ENCODE measurements around the gene SLC5A6.

The SLC5A6 gene

DNA sequence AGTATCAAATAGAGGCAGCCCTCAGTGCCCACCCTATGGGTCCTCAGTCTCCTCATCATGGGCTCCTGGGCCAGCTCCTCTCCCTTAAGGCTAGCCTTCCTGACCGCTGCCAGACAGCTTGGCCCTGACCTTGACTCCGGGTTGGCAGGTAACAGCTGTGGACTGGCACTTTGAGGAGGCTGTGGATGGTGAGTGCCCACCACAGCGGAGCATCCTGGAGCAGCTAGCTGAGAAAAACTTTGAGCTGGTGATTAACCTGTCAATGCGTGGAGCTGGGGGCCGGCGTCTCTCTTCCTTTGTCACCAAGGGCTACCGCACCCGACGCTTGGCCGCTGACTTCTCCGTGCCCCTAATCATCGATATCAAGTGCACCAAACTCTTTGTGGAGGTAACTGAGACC is 24.1 kb upstream of the SLC5A6 start:
- DNase-seq, result no peak

DNA sequence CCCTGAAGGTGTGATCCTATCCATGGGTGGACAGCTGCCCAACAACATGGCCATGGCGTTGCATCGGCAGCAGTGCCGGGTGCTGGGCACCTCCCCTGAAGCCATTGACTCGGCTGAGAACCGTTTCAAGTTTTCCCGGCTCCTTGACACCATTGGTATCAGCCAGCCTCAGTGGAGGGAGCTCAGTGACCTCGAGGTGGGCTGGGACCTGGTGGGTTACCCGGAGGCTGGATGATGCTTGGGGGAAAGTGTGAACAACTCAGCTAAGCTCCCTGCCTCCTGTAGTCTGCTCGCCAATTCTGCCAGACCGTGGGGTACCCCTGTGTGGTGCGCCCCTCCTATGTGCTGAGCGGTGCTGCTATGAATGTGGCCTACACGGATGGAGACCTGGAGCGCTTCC is 21.3 kb upstream of the SLC5A6 start:
- DNase-seq, result no peak

DNA sequence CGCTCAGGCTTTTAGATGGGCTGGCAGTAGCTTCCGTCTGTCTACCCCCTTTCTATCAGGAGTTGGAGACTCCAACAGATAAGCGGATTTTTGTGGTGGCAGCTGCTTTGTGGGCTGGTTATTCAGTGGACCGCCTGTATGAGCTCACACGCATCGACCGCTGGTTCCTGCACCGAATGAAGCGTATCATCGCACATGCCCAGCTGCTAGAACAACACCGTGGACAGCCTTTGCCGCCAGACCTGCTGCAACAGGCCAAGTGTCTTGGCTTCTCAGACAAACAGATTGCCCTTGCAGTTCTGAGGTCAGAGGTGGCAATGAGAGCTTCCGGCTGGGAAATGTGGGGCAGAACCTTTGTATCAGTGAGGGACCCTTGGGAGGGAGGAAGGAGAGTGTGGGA is 19.9 kb upstream of the SLC5A6 start:
- DNase-seq, result no peak

GRCh38 chr2:27227501-27227900 is 15.4 kb upstream of the SLC5A6 start:
- DNase-seq, result no peak

- DNase-seq, result no peak
Measured at GRCh38 chr2:27225526-27225925, 13.5 kb upstream of the SLC5A6 start.

DNA sequence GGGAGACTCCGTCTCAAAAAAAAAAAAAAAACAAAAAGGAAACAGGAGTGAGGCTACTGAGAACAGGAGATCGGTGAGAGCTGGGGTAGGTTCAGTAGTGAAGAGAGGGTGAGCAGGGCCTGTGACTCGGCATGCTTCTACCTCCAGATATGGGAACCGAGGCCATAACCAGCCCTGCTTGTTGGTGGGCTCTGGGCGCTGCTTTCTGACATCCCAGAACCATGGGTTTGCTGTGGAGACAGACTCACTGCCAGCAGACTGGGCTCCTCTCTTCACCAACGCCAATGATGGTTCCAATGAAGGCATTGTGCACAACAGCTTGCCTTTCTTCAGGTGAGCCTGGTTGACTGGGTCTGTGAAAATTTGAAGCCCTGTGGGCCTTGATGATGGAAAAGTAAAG is 11.3 kb upstream of the SLC5A6 start:
- no peak for DNase-seq

GRCh38 chr2:27222407-27222806 is 10.3 kb upstream of the SLC5A6 start:
- no peak for DNase-seq

- DNase-seq, result no peak
Measured at GRCh38 chr2:27221166-27221565, 9.1 kb upstream of the SLC5A6 start.

- DNase-seq, result no peak
Measured at GRCh38 chr2:27220091-27220490, 8.0 kb upstream of the SLC5A6 start.

GRCh38 chr2:27219091-27219490 is 7.0 kb upstream of the SLC5A6 start:
- no peak for DNase-seq

- DNase-seq, result no peak
Measured at GRCh38 chr2:27218614-27219013, 6.5 kb upstream of the SLC5A6 start.

GRCh38 chr2:27217173-27218121 is 5.4 kb upstream of the SLC5A6 start, which contains the start of gene CAD:
Gene CAD (plus strand): TSS chr2:27217369. CDS start chr2:27217552, 183 bp downstream.
- peak; percentile 88 for DNase-seq

DNA sequence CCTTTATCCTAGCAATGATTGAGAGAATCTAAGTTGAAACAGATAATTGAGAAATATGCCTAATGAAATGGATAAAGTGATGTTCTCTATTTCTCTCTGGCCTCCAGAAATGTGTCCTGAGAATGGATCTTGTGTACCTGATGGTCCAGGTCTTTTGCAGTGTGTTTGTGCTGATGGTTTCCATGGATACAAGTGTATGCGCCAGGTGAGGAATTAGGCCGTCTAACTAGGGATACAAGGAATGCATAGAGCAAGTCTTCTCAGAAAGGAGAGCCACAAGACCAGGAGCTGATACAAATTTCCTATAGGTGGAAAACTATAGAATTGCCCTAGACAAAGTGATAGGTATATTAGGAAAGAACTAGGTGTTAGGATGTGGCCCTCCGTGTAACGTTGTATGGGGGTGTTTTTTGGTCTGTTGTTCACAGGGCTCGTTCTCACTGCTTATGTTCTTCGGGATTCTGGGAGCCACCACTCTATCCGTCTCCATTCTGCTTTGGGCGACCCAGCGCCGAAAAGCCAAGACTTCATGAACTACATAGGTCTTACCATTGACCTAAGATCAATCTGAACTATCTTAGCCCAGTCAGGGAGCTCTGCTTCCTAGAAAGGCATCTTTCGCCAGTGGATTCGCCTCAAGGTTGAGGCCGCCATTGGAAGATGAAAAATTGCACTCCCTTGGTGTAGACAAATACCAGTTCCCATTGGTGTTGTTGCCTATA is 4.5 kb upstream of the SLC5A6 start:
- no peak for DNase-seq

GRCh38 chr2:27214941-27215340 is 2.9 kb upstream of the SLC5A6 start:
- no peak for DNase-seq

DNA sequence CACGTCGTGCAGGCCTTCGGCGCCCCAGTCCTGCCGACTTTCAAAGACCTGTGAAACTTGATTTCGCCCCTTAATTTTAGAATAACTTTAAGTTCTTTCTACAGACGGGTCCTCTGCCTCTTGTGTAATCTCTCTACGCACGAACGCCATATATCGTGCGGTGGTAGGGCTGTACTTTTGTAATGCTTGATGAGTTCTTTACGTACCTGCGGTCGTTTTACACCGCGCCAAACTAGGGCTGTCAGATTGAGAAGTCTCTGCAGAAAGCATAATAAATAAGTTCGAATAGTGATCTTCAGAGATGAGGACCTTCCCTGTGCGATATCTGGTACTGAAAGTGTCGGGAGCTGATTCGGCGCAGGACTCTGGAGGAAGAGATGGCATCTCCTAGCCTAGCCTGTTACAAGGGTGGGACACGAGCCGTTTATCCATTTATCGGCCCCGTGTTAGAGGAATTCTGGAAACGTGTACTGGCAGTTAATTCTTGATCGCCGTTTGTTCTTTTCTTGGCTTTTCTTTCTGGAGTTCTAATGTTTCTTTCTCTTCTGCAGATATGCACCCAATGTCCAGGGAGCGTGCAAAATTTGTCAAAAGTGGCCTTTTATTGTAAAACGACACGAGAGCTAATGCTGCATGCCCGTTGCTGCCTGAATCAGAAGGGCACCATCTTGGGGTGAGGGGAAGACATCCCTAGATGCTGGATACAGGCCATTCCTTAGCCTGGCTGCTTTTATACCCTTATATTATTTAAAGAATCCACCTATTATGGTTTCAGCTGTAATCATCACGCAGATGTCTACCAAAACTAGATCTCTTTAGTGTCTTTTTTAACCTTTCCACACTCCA is 781 bp upstream of the SLC5A6 start:
- peak; percentile 22 for DNase-seq

GRCh38 chr2:27211241-27211942 is 676 bp downstream of the SLC5A6 start:
- DNase-seq, result no peak

- DNase-seq, result no peak
Measured at GRCh38 chr2:27209621-27210401, 2.3 kb downstream of the SLC5A6 start.

GRCh38 chr2:27208486-27209050 is 3.5 kb downstream of the SLC5A6 start:
- no peak for DNase-seq

GRCh38 chr2:27206346-27206745 is 5.7 kb downstream of the SLC5A6 start:
- DNase-seq, result no peak

DNA sequence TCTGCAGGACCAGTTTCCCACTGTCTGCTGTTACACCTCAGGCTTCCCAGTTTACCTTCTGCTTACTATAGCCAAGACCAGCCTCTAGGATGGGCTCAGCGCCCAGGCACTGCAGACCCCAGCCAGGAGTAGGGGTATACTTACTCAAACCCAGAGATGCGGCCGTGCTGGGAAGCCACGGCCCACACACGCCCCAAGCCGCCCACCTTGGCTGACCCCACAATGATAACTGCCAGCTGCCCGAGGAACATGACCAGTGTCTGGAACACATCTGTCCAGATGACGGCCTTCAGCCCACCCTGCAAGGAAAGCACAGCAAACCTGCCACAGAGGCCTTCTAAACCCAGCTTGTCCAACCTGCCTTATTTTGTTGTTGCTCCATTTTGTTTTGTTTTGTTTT is 6.9 kb downstream of the SLC5A6 start:
- DNase-seq, result no peak

DNA sequence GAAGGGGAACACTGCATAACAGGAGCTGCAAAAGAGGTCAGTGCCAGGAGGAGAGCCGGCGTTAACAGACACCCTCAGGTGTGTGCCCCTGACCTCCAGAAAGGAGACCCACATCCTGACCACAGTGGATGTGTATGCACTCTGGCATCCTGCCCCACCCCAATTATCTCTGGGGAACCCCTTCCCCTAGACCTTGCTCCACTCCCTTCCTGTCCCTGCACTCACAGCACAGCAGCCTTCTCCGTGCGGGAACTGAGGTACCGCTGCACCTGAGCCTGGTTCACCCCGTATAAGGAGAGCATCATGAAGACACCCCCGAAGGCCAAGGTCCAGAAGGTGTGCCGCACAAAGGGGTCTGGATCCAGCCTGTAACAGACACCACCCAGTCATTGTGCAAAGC is 7.5 kb downstream of the SLC5A6 start:
- no peak for DNase-seq

Measured in HCEC 1CT (cell line).